OCI-LY1 (cell line): ENCODE results near the gene EMC8.

Source experiments
- H2AFZ ChIP-seq: fragments of 200-600 bp; sonication (generic), shearing (Covaris generic); 2 replicates; pipeline ENCODE4 v1.6.0; 2014; ENCODE audit warnings: antibody characterized with exemption, mild to moderate bottlenecking, low read length
- H3F3A ChIP-seq: fragments of 200-600 bp; sonication (generic), shearing (Covaris generic); 2 replicates; pipeline ENCODE4 v1.6.0; 2014; ENCODE audit warnings: mild to moderate bottlenecking, antibody characterized with exemption, low read length, moderate library complexity; ENCODE audit not compliant: insufficient read depth
- H3K27ac ChIP-seq: fragments of 200-600 bp; sonication (generic); 2 replicates; pipeline ENCODE4 v1.5.1; 2014; ENCODE audit warnings: low read length, mixed run types, mild to moderate bottlenecking, low read depth; ENCODE audit not compliant: poor library complexity, severe bottlenecking
- H3K27me3 ChIP-seq: fragments of 200-600 bp; sonication (generic); 2 replicates; pipeline ENCODE4 v1.6.0; 2014; ENCODE audit warnings: antibody characterized with exemption, mild to moderate bottlenecking, low read length, moderate library complexity; ENCODE audit not compliant: insufficient read depth
- H3K36me3 ChIP-seq: fragments of 200-600 bp; sonication (generic); 2 replicates; pipeline ENCODE4 v1.6.1; 2014; ENCODE audit warnings: mild to moderate bottlenecking, antibody characterized with exemption, low read length, moderate library complexity, mixed read lengths; ENCODE audit not compliant: insufficient read depth
- H3K4me1 ChIP-seq: fragments of 200-600 bp; sonication (generic); 2 replicates; pipeline ENCODE4 v1.5.1; 2014; ENCODE audit warnings: mild to moderate bottlenecking, low read length, moderate library complexity; ENCODE audit not compliant: insufficient read depth, severe bottlenecking
- H3K4me2 ChIP-seq: fragments of 200-600 bp; sonication (generic), shearing (Covaris generic); 2 replicates; pipeline ENCODE4 v1.6.1; 2014; ENCODE audit warnings: low read length
- H3K4me3 ChIP-seq: fragments of 200-600 bp; sonication (generic); 2 replicates; pipeline ENCODE4 v1.5.1; 2014; ENCODE audit warnings: low read length, low read depth, mild to moderate bottlenecking, mixed read lengths; ENCODE audit not compliant: poor library complexity, severe bottlenecking
- H3K79me2 ChIP-seq: fragments of 200-600 bp; shearing (Covaris generic); 2 replicates; pipeline ENCODE4 v1.6.1; 2016; ENCODE audit warnings: mixed run types, low read length, mixed read lengths; ENCODE audit not compliant: insufficient read depth
- H3K9ac ChIP-seq: fragments of 200-600 bp; sonication (generic), shearing (Covaris generic); 2 replicates; pipeline ENCODE4 v1.6.1; 2014; ENCODE audit warnings: mild to moderate bottlenecking, low read length, mixed read lengths
- H3K9me2 ChIP-seq: fragments of 200-600 bp; sonication (generic), shearing (Covaris generic); 2 replicates; pipeline ENCODE4 v1.6.1; 2014; ENCODE audit warnings: low read depth, mild to moderate bottlenecking, low read length, mixed read lengths
- H3K9me3 ChIP-seq: fragments of 200-600 bp; shearing (Covaris generic); 2 replicates; pipeline ENCODE4 v1.6.1; 2014; ENCODE audit warnings: low read length, mixed read lengths
- H4K20me1 ChIP-seq: fragments of 200-600 bp; sonication (generic), shearing (Covaris generic); 2 replicates; pipeline ENCODE4 v1.6.0; 2016; ENCODE audit warnings: mild to moderate bottlenecking, low read length; ENCODE audit not compliant: insufficient read depth
- EZH2 ChIP-seq: fragments of 200-600 bp; sonication (generic), shearing (Covaris generic); IDR thresholded peaks from 2 replicates; pipeline ENCODE4 v1.8.0; 2017; ENCODE audit warnings: borderline replicate concordance, mixed run types, mild to moderate bottlenecking, antibody characterized with exemption, low read length, moderate library complexity, mixed read lengths
- TF ChIP-seq, protein P1 (sequence below): fragments of 200-600 bp; sonication (generic), shearing (Covaris generic); IDR thresholded peaks from 2 replicates; pipeline ENCODE4 v1.5.1; 2017; ENCODE audit warnings: mild to moderate bottlenecking, antibody characterized with exemption, low read length, moderate library complexity, mixed read lengths

EMC8 gene

DNA sequence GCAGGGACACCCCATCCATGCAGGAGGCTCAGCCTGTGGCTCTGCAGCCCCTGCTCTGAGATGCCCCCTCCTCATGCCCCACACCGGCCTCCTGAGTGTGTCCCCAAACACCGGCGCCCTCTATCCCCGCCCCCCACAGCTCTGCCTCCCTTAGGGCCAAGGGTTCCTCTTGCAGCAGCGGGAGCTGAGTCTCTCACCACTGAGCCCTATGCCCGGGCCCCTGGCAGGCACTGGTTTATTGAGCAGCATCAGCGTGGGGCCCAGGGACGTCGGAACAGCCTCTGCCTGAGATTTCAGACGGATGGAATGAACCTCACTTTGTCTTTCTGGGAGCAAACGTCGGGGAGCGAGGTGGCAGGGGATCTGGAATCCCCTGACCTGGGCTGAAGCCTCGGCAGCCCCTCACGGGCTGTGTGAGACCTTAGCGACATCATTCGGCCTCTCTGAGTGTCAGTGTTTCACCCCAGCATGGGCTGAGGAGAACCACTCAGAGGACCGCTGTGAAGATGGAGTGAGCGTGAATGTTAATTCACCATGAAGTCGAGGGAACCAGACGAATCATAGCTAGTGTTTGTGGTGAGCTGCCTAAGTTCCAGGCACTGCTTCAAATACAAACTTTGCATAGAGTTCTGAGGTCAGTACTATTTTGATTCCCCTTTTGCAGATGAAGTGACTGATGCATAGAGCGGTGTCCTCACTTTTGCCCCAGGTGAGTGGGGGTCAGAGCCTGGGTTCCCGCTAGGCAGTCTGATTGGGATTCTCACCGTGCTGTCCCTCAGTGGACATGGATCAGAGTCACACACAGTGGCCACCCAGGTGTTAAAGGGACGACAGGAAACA, 43.2 kb downstream of the EMC8 start:
- no peaks in the 10 kb centered on the region for H3K79me2 ChIP-seq
- H3K4me3 ChIP-seq: peak overlapping the region; percentile 5
- H3K27ac ChIP-seq: peak overlapping the region; percentile 86
- H3K9ac ChIP-seq: peak overlapping the region; percentile 7; the same call in 1 of the 2 replicates
- peak overlapping the region; percentile 50 for H3K4me2 ChIP-seq
- H4K20me1 ChIP-seq: no peaks in the 10 kb centered on the region
- H3K9me3 ChIP-seq: no peaks in the 10 kb centered on the region
- H3K36me3 ChIP-seq: no peaks in the 10 kb centered on the region
- H3F3A ChIP-seq: peaks cover 4% of the 10 kb centered on the region; the same call in 1 of the 2 replicates
- H3K9me2 ChIP-seq: no peaks in the 10 kb centered on the region
- peaks cover 9% of the 10 kb centered on the region; the same call in 1 of the 2 replicates for H3K27me3 ChIP-seq
- no peak overlapping the region for H2AFZ ChIP-seq
- peaks cover 83% of the 10 kb centered on the region for H3K4me1 ChIP-seq
- TF ChIP-seq EZH2: no peak
- TF ChIP-seq, protein P1, sequence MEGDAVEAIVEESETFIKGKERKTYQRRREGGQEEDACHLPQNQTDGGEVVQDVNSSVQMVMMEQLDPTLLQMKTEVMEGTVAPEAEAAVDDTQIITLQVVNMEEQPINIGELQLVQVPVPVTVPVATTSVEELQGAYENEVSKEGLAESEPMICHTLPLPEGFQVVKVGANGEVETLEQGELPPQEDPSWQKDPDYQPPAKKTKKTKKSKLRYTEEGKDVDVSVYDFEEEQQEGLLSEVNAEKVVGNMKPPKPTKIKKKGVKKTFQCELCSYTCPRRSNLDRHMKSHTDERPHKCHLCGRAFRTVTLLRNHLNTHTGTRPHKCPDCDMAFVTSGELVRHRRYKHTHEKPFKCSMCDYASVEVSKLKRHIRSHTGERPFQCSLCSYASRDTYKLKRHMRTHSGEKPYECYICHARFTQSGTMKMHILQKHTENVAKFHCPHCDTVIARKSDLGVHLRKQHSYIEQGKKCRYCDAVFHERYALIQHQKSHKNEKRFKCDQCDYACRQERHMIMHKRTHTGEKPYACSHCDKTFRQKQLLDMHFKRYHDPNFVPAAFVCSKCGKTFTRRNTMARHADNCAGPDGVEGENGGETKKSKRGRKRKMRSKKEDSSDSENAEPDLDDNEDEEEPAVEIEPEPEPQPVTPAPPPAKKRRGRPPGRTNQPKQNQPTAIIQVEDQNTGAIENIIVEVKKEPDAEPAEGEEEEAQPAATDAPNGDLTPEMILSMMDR: no peak

DNA sequence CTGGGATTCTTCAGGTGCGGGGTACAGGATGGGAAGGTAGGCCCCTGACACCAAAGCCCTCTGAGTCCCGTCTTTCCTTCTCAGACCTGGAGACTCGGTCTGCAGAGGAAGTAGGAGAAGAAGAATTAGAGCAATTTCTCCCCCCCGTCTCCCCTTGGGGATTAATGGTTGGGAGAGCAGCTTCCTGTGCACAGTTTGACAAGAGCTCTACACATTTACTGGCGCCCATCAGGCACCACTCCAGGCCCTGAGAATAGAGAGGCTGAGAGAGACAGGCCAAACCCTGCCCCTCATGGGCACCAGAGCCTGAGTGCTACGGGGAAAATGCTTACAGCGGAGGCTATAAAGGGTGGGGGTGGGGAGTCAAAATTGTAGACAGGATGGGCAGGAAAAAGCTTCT, 44.9 kb downstream of the EMC8 start:
- peaks cover 88% of the 10 kb centered on the region for H3K4me1 ChIP-seq
- H3K9me3 ChIP-seq: no peaks in the 10 kb centered on the region
- no peak overlapping the region for H3K4me2 ChIP-seq
- H3K27me3 ChIP-seq: peaks cover 9% of the 10 kb centered on the region; the same call in 1 of the 2 replicates
- H3F3A ChIP-seq: peaks cover 4% of the 10 kb centered on the region; the same call in 1 of the 2 replicates
- no peaks in the 10 kb centered on the region for H4K20me1 ChIP-seq
- H3K9ac ChIP-seq: no peak overlapping the region
- no peak overlapping the region for H2AFZ ChIP-seq
- peak overlapping the region; percentile 32 for H3K27ac ChIP-seq
- no peak overlapping the region for H3K4me3 ChIP-seq
- no peaks in the 10 kb centered on the region for H3K9me2 ChIP-seq
- TF ChIP-seq EZH2: no peak
- TF ChIP-seq, protein P1: no peak
- H3K79me2 ChIP-seq: no peaks in the 10 kb centered on the region
- no peaks in the 10 kb centered on the region for H3K36me3 ChIP-seq

DNA sequence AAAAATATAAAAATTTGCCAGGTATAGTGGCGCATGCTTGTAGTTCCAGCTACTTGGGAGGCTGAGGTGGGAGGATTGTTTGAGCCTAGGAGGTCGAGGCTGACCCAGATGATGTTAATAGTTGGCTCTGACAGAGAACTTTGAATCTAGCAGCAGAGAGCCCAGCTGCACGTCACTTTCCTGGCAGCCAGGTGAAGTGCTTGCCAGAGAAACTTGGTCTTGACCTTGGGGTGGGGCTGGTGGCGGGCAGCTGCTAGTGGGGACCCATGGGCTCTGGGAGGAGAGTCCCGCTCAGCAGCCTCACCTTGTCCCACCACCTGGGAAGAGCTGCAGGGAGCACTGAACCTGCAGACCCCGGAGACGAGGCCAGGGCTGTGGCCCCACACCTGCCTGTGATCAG, 45.4 kb downstream of the EMC8 start:
- Histone ChIP-seq H3F3A (peaks cover 4% of the 10 kb centered on the region; the same call in 1 of the 2 replicates), H3K9ac (no peak overlapping the region), H3K9me3 (no peaks in the 10 kb centered on the region), H2AFZ (no peak overlapping the region), H3K9me2 (no peaks in the 10 kb centered on the region), H3K4me2 (no peak overlapping the region), H3K36me3 (no peaks in the 10 kb centered on the region), H3K4me1 (peaks cover 85% of the 10 kb centered on the region), H3K27ac (peak overlapping the region; percentile 32), H4K20me1 (no peaks in the 10 kb centered on the region), H3K4me3 (no peak overlapping the region), H3K27me3 (peaks cover 9% of the 10 kb centered on the region; the same call in 1 of the 2 replicates), H3K79me2 (no peaks in the 10 kb centered on the region)
- TF ChIP-seq EZH2: no peak
- TF ChIP-seq, protein P1: no peak
